ENCODE measurements around the gene AGAP2.

- TF ChIP-seq EP300 (IDR thresholded peaks at IDR 0.05; ENCODE audit: low read depth) (no peak), CTCF (IDR thresholded peaks at IDR 0.05) (no peak), POLR2AphosphoS5 (IDR thresholded peaks at IDR 0.05) (no peak)
Observed at GRCh38 chr12:57730336-57731067, 8.0 kb downstream of the AGAP2 start.

Measured in transverse colon (tissue), 4 donors.